Kidney (tissue), 14 donors: Measurements from ENCODE around the gene TNS3. TPM values are rescaled to one million over a fixed set of nuclear protein-coding genes. Genes with fewer than 3 reads are reported as not detected.

Experiments
- DNase-seq, 5 donors: peaks; one replicate each; pipeline ENCODE4 v3.0.0-alpha.2; 2013 to 2020
- FAIRE-seq: peaks from 2 replicates; lab custom pipeline; 2012; peaks lifted over from hg19 to GRCh38; lab: Jason Lieb, UNC
- H3K27ac ChIP-seq, 2 donors: one replicate each; pipeline ENCODE4 v1.7.0; 2013; ENCODE audit warnings: low read depth in 2 of 2, low read length in 2 of 2, inconsistent platforms in 1 of 2
- H3K27me3 ChIP-seq: one replicate; pipeline ENCODE4 v1.7.1; 2013; ENCODE audit warnings: low read length, inconsistent platforms; ENCODE audit not compliant: control insufficient read depth, insufficient read depth
- H3K36me3 ChIP-seq, 3 donors: one replicate each; pipeline versions ENCODE4 v1.7.0 to v1.7.1; 2013; ENCODE audit warnings: low read length in 3 of 3, control low read depth in 1 of 3, inconsistent platforms in 1 of 3; ENCODE audit not compliant: insufficient read depth in 3 of 3, control insufficient read depth in 2 of 3
- H3K4me1 ChIP-seq, 3 donors: one replicate each; pipeline versions ENCODE4 v1.7.0 to v1.7.1; 2013; ENCODE audit warnings: low read length in 3 of 3, inconsistent platforms in 1 of 3, low read depth in 1 of 3; ENCODE audit not compliant: control insufficient read depth in 2 of 3, insufficient read depth in 2 of 3
- H3K4me3 ChIP-seq, 3 donors: one replicate each; pipeline versions ENCODE4 v1.7.0 to v1.8.1; 2013; ENCODE audit warnings: low read length in 3 of 3, control low read depth in 1 of 3, inconsistent platforms in 1 of 3
- H3K9ac ChIP-seq, 3 donors: one replicate each; pipeline versions ENCODE4 v1.7.0 to v1.7.1; 2013; ENCODE audit warnings: low read length in 3 of 3, control low read depth in 1 of 3, inconsistent platforms in 1 of 3
- H3K9me3 ChIP-seq, 3 donors: one replicate each; pipeline versions ENCODE4 v1.7.0 to v1.7.1; 2013; ENCODE audit warnings: low read length in 3 of 3, control low read depth in 1 of 3, inconsistent platforms in 1 of 3; ENCODE audit not compliant: control insufficient read depth in 2 of 3, insufficient read depth in 1 of 3
- CTCF ChIP-seq: IDR thresholded peaks from 3 replicates; pipeline ENCODE4 v1.5.1; 2012; ENCODE audit warnings: mild to moderate bottlenecking, moderate library complexity, borderline replicate concordance; ENCODE audit not compliant: insufficient read depth; ENCODE audit errors: extremely low read depth
- intact Hi-C: fragments of 100-400 bp; cut with DNase I; formaldehyde crosslinking; loops from one replicate; pipeline ENCODE4 v1.11.1; 2022
- polyA plus RNA-seq: library from polyadenylated mRNA; stranded (reverse); fragments of 350-450 nt; fragmentation: Illumina TruSeq; extraction: RNeasy Lipid Tissue Mini Kit (QIAGEN cat#74804); gene quantifications from one replicate; pipeline ENCODE4 v1.2.3, GENCODE V29; 2014; ENCODE audit warnings: low read depth, low replicate concordance; ENCODE audit not compliant: insufficient read depth
- total RNA-seq: library from RNA; stranded (reverse); fragmentation: NEBNext Ultra II Directional; extraction: Animal tissue kit (Norgen Biotek cat#: 25700); gene quantifications from one replicate; pipeline ENCODE4 v1.2.1, GENCODE V29; 2021
- donor health status: control.
- donor health status: control.
- donor health status: control.
- donor health status: control.
- donor health status: control.
- donor health status: DM: yes; HTN: yes; CAD: no.
- donor health status: Normal renal cell carcinoma (clear cell type).

Gene TNS3
- total and polyA plus RNA-seq, 2 donors from 2014 or later = 38.4 to 198 TPM

DNA sequence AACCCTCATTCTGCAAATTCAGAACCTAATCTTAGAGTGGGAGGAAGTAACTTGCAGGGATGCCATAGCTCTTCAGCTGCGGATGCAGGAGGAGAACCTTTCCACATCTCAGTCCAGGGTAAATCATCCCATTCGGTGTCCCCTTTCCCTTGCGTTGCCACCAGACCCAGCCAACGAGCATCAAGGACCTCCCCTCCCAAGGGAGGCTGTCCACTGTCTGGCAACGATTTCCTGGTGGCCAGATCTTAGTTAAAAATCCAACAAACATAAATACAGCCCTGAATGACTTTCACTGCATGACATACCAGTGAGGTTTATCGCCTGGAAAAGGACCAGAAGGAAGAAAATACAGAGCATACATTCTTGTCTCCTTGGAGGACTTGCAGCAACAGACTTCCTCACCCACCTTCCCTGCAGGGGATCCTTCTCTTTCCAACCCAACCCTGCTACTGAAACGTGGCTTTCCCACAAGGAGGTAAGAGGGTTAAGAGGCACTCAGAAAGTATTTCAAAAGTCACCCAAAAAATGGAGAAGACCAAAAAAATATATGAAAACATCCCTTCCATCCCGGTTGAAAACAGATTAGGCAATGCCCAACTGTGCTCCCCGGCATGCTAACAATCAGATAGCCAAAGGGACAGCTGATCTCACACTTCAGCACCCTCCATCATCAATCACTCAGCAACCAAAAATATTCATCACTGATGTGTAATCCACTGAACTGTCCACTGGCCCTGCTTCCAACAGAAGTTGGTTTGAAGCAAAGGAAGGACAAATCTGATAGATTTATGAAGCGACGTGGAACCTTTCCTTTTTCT, 206.6 kb downstream of the TNS3 start:
- Histone ChIP-seq H3K9me3 (no peaks in the 10 kb centered on the region), H3K27me3 (no peaks in the 10 kb centered on the region), H3K4me3 (no peak overlapping the region), H3K9ac (no peak overlapping the region), H3K27ac (no peak overlapping the region), H3K36me3 (peaks cover 0 to 6% (median 4%) of the 10 kb centered on the region in 3 donors), H3K4me1 (peaks cover 7 to 44% (median 32%) of the 10 kb centered on the region in 3 donors)
- intact Hi-C loops = no loop called here
- TF ChIP-seq CTCF = no peak
- peak in 3 of 5 donors; percentile 42 to 61 (median 43) for DNase-seq
- no peak for FAIRE-seq

GRCh38 chr7:47374538-47374937, 207.4 kb downstream of the TNS3 start:
- H3K9me3 ChIP-seq = no peaks in the 10 kb centered on the region
- intact Hi-C loops = no loop called here
- no peak for FAIRE-seq
- no peak for DNase-seq
- no peak for TF ChIP-seq CTCF
- H3K27me3 ChIP-seq = no peaks in the 10 kb centered on the region
- H3K9ac ChIP-seq = no peak overlapping the region
- no peak overlapping the region for H3K27ac ChIP-seq
- peaks cover 0 to 6% (median 4%) of the 10 kb centered on the region in 3 donors for H3K36me3 ChIP-seq
- no peak overlapping the region for H3K4me3 ChIP-seq
- peaks cover 7 to 39% (median 27%) of the 10 kb centered on the region in 3 donors for H3K4me1 ChIP-seq

GRCh38 chr7:47373871-47374451, 207.9 kb downstream of the TNS3 start:
- no peak overlapping the region for H3K9ac ChIP-seq
- intact Hi-C loops = no loop called here
- H3K27ac ChIP-seq = no peak overlapping the region
- TF ChIP-seq CTCF = no peak
- peak in 3 of 5 donors; percentile 50 to 78 (median 67) for DNase-seq
- no peak overlapping the region for H3K4me3 ChIP-seq
- H3K36me3 ChIP-seq = peaks cover 0 to 8% (median 8%) of the 10 kb centered on the region in 3 donors
- no peaks in the 10 kb centered on the region for H3K9me3 ChIP-seq
- no peak for FAIRE-seq
- peaks cover 7 to 35% (median 27%) of the 10 kb centered on the region in 3 donors for H3K4me1 ChIP-seq
- no peaks in the 10 kb centered on the region for H3K27me3 ChIP-seq
